AG10803 (cell line): ENCODE data around the gene F8.

Experiments used
- DNase-seq: peaks from one replicate; pipeline ENCODE4 v3.0.0; 2010; ENCODE audit warnings: low read depth
- H3K4me3 ChIP-seq: 2 replicates; pipeline ENCODE4 v1.5.1; 2011; ENCODE audit warnings: mild to moderate bottlenecking, low read length, control low read depth
- TF ChIP-seq, protein P1 (sequence below): conservative IDR thresholded peaks from 2 replicates; pipeline ENCODE4 v1.5.1; 2011; ENCODE audit warnings: mild to moderate bottlenecking, low read length, control low read depth, inconsistent platforms

Gene F8

DNA sequence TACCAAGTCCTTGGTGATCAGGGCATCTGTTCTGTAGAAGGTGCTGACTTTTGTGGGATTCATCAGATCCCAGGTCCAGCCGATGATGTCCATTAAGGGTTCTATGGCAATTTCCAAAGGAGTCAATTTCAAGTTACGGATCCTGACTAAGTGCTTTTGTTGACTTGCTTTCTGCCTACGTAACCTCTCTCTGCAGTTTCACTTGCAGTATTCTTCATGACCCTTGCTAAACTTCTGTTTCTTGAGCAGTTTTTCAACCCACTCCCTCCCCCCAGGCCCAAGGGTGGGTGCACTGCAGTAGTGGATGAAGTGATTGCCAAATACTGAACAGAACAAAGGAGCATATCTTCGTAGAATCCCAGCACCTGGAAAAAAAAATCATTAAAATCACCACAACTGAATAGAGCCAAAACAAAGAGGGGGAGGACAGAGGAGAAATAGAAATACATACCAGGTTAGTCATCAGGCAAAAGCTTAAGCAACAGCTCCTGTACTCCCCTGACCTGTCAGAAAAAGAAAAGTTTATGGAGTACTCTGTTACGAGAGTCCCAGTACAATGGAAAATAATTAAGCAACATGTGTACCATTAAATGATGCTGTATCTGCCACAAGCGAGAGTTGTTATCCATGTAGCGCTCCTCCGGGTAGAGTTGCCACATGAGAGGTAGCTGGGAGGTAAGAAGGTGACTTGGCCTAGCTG, 42.7 kb upstream of the F8 start:
- TF ChIP-seq, protein P1, sequence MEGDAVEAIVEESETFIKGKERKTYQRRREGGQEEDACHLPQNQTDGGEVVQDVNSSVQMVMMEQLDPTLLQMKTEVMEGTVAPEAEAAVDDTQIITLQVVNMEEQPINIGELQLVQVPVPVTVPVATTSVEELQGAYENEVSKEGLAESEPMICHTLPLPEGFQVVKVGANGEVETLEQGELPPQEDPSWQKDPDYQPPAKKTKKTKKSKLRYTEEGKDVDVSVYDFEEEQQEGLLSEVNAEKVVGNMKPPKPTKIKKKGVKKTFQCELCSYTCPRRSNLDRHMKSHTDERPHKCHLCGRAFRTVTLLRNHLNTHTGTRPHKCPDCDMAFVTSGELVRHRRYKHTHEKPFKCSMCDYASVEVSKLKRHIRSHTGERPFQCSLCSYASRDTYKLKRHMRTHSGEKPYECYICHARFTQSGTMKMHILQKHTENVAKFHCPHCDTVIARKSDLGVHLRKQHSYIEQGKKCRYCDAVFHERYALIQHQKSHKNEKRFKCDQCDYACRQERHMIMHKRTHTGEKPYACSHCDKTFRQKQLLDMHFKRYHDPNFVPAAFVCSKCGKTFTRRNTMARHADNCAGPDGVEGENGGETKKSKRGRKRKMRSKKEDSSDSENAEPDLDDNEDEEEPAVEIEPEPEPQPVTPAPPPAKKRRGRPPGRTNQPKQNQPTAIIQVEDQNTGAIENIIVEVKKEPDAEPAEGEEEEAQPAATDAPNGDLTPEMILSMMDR = no peak
- H3K4me3 ChIP-seq = no peak overlapping the region
- DNase-seq = peak; percentile 34

DNA sequence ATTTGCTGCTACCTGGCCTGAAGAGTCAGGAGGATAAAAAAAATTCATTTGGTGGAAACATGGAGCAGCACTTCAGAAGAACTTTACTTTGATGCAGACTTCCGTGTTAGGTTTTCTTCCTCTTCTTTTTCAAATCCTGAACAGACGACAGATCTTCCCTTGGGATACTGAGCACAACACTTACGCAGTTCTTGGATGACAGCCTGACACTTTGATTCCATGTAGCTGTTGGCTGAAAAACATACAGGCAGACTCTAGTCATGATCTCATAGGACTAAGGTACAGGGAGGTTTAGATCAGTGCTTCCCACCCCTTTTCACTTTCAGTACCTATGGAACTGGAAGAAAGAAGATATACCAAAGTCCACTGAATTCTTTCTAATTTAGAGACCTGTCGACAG, 39.2 kb upstream of the F8 start:
- DNase-seq = no peak
- no peak overlapping the region for H3K4me3 ChIP-seq
- TF ChIP-seq, protein P1 = no peak

DNA sequence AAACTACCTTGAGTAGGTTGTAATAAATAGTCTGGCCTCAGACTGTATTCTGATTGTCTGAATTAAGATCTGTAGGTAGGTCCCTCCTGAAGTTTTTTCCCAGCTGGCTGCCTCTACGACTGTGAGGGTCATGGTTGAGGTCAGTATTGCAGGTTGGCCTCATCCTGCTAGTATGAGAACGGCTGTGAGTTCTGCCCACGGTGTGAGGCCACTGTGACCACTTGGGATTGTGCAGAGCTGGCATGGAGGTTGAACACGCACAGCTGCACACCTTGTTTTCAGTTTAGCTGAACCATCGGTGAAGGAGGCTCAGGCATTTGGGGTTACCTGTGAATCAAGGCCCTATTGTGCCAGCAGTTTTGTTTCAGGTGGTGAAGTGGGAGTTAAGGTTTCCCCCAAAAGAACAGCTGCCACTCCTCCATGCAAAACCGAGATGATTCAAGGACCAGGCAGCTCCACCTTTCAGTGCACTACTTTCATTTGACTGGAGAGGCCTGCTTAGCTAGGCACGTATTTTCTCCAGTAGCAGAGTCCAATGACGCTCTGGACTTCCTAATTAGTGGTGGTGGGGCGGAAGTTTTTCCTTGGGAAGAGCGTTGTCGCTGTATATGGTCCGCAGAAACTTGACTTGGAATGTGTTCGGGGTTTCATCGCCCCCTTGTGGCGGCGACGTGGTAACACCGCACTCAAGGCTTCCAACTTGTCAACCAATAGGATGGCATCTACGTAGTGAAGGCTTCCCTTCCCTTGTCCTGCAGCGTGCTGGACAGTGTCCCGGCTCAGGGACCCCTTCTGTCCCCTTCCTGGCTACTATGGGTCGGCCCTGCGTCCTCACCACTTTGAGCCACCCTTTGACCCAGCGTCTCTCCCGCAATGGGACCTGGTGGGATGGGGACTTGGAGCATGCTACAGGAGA, 34.6 kb upstream of the F8 start:
- peak overlapping the region; percentile 33 for H3K4me3 ChIP-seq
- DNase-seq = peak; percentile 70
- TF ChIP-seq, protein P1 = peak; percentile 72

DNA sequence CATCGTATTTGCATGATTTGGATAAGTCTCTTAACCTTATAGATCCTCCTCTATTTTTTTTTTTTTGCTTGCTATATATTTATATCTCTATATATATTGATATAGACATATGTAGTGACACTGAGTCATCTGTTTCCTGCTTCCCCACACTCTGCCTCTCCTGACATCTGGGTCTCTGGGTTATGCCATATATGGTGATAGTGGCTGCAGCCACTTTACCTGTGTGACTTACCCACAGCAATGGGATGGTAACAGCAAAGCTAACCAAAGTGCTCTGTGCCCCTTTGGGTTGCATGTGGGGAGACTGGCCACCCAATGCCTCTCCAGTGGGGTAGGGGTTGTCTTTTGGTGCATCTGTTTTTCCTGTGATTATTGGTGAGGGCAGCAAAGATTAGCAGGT, 33.9 kb upstream of the F8 start:
- no peak overlapping the region for H3K4me3 ChIP-seq
- no peak for DNase-seq
- TF ChIP-seq, protein P1 = no peak

DNA sequence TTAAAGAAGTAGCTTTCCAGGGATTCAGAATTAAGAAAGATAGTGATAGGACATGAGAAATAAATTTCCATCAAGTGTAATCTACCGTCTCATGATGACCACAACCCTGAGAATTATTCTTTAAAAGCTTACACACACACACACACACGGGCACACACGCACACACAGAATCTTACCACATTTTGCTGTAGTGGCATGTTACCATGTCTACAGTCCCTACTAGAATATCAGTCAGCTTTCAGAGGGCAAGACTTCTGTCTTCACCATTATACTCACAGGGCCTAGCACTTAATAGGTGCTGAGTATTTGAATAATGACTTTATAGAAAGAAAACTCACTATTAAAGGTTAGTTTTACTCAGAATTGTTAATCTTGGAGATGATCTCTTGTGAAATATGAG, 33.0 kb upstream of the F8 start:
- no peak for DNase-seq
- TF ChIP-seq, protein P1 = no peak
- no peak overlapping the region for H3K4me3 ChIP-seq

DNA sequence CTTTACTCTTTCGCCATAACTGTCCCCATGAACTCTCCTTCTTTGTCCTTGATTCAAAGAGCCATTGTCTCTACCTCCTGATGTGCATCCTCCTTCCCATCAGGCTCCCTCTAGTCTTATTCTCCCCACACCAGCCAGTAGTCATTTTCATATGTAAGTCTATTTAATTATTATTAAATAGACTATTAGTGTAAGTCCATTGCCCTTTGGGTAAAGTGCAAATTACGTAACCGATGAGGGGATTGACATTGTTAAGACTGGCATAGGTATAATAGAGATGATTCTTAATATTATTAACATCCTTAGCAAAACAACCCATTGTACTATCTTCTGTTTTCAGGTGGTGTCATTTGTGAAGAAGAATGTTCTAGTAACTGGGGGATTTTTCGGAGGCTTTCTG, 31.7 kb upstream of the F8 start:
- no peak overlapping the region for H3K4me3 ChIP-seq
- TF ChIP-seq, protein P1 = no peak
- no peak for DNase-seq

DNA sequence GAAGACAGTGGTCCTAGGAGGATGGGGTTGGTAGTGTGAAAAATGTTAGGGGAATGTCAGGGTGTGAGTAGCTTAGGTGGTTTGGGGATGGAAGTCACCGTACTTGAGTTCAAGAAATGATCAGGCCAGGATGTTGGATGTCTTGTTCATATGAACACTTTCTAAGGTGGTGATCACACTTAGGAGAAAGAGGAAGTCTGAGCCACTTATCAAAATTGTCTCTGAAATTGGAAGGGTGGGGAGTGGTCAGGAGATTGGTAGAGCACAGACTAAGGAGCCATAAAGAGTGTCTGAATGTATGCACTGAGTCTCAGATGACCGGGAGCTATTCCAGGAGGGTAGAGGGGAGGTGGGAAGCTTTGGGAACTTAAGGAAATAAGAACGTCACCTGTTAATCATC, 31.1 kb upstream of the F8 start:
- TF ChIP-seq, protein P1 = no peak
- DNase-seq = no peak
- no peak overlapping the region for H3K4me3 ChIP-seq
